K562 (cell line): ENCODE results near the gene TOMM22. TPM values are rescaled to one million over a fixed set of nuclear protein-coding genes. Genes with fewer than 3 reads are reported as not detected.

Experiments
- CBX8 ChIP-seq: fragments of 200-600 bp; sonication (generic); IDR thresholded peaks from 2 replicates; pipeline ENCODE4 v1.6.1; 2012; ENCODE audit warnings: borderline replicate concordance, mixed run types, low read depth, mild to moderate bottlenecking, moderate library complexity, mixed read lengths, low read length, control low read depth, inconsistent platforms; ENCODE audit not compliant: poor library complexity, severe bottlenecking; ENCODE audit errors: extremely low read depth
- FOXJ2 ChIP-seq: fragments of 200-800 bp; sonication (Bioruptor generic); IDR thresholded peaks from 2 replicates; pipeline ENCODE4 v1.6.1; 2016; ENCODE audit warnings: missing genetic modification characterization, missing compliant biosample characterization
- HNRNPLL ChIP-seq: fragments of 200-400 bp; formaldehyde crosslinking; IDR thresholded peaks from 2 replicates; pipeline ENCODE4 v1.6.1; 2017; ENCODE audit warnings: low read length, low read depth, mild to moderate bottlenecking; ENCODE audit not compliant: poor library complexity, severe bottlenecking
- NCOA6 ChIP-seq: fragments of 450-650 bp; IDR thresholded peaks from 2 replicates; pipeline ENCODE4 v1.6.1; 2017; ENCODE audit warnings: mild to moderate bottlenecking
- NR0B1 ChIP-seq: fragments of 450-650 bp; IDR thresholded peaks from one replicate; pipeline ENCODE4 v1.6.1; 2018; ENCODE audit warnings: mild to moderate bottlenecking, moderate library complexity; ENCODE audit not compliant: partially characterized antibody
- PCBP1 ChIP-seq: fragments of 200-400 bp; formaldehyde crosslinking; IDR thresholded peaks from 2 replicates; pipeline ENCODE4 v1.6.1; 2018; ENCODE audit warnings: mild to moderate bottlenecking, low read depth, low read length; ENCODE audit not compliant: poor library complexity, severe bottlenecking
- PRDM10 ChIP-seq: fragments of 450-650 bp; IDR thresholded peaks from 2 replicates; pipeline ENCODE4 v1.6.1; 2018; ENCODE audit not compliant: partially characterized antibody
- RBFOX2 ChIP-seq: fragments of 200-400 bp; formaldehyde crosslinking; IDR thresholded peaks from 2 replicates; pipeline ENCODE4 v1.6.1; 2017; ENCODE audit warnings: low read depth, mild to moderate bottlenecking, low read length, moderate library complexity
- RNF2 ChIP-seq: sonication (generic); IDR thresholded peaks from 2 replicates; pipeline ENCODE4 v1.6.1; 2016
- RNF219 ChIP-seq: fragments of 250-450 bp; sonication (Bioruptor Pico); IDR thresholded peaks from 2 replicates; pipeline ENCODE4 v1.5.0; 2022; ENCODE audit warnings: mild to moderate bottlenecking
- SETDB1 ChIP-seq: IDR thresholded peaks from one replicate; pipeline ENCODE4 v1.6.1; 2012; ENCODE audit warnings: low read length, control low read depth, inconsistent platforms
- SIN3B ChIP-seq: fragments of 450-650 bp; IDR thresholded peaks from 2 replicates; pipeline ENCODE4 v1.6.1; 2017; ENCODE audit warnings: low read depth, mild to moderate bottlenecking, moderate library complexity
- TGIF2 ChIP-seq: sonication (generic); formaldehyde crosslinking; IDR thresholded peaks from 2 replicates; pipeline ENCODE4 v1.8.1; 2022; ENCODE audit warnings: mild to moderate bottlenecking, missing genetic modification reagents, moderate library complexity
- ZBTB43 ChIP-seq: sonication (generic); formaldehyde crosslinking; IDR thresholded peaks from 2 replicates; pipeline ENCODE4 v1.8.0; 2023; ENCODE audit warnings: mild to moderate bottlenecking, missing genetic modification reagents
- ZMIZ1 ChIP-seq, 2 experiments: fragments of 150-350 bp in 1 of 2; IDR thresholded peaks; 2 replicates each; pipeline ENCODE4 v1.6.1; 2012 to 2016; ENCODE audit warnings: low read depth in 2 of 2, low read length in 2 of 2, mild to moderate bottlenecking in 1 of 2, moderate library complexity in 1 of 2
- ZNF274 ChIP-seq: IDR thresholded peaks from 2 replicates; pipeline ENCODE4 v1.6.1; 2011; ENCODE audit warnings: low read depth, mild to moderate bottlenecking, low read length, moderate library complexity, borderline replicate concordance
- polyA plus RNA-seq, 8 experiments: library from polyadenylated mRNA; depleted of rRNA in 4 of 8; stranded (reverse) in 5 of 8; unstranded in 3 of 8; fragments of >200 nt; fragmentation: Nextera tagmentation in 2 of 8; fragmentation: Illumina TruSeq in 1 of 8; extraction: Ambion mirVana in 2 of 8; extraction: Trizol in 1 of 8; gene quantifications; 2 replicates each; pipeline versions ENCODE4 v1.2.1 to v1.2.3, GENCODE V29; 2011 to 2014; ENCODE audit warnings: inconsistent platforms in 1 of 8, missing spikeins in 1 of 8
- total RNA-seq, 7 experiments: library from RNA; depleted of rRNA in 6 of 7; stranded (reverse); fragments of >200 nt in 6 of 7; fragmentation: Illumina TruSeq in 2 of 7; extraction: Trizol in 2 of 7; gene quantifications; 2 replicates each; pipeline versions ENCODE4 v1.2.1 to v1.2.3, GENCODE V29; 2011 to 2021; ENCODE audit warnings: low replicate concordance in 1 of 7

The TOMM22 gene
- total and polyA plus RNA-seq, 9 of the 15 experiments (the other 6 are each of a cell fraction or from before 2014, with no cell fraction given), result 25.8 to 108 (median 73.8) TPM

- TF ChIP-seq ZMIZ1 (IDR thresholded peaks at IDR 0.05; ENCODE audit: low read depth in 2 of 2, low read length in 2 of 2), result no peak
- TF ChIP-seq PRDM10, result no peak
- no peak for TF ChIP-seq FOXJ2 (tag)
- TF ChIP-seq RNF219 (CRISPR knock-in tag), result no peak
- no peak for TF ChIP-seq RNF2
- TF ChIP-seq NR0B1, result no peak
- no peak for TF ChIP-seq CBX8
- TF ChIP-seq SETDB1, result no peak
- TF ChIP-seq ZNF274, result no peak
- no peak for TF ChIP-seq TGIF2
- no peak for TF ChIP-seq ZBTB43 (CRISPR knock-in tag)
- no peak for TF ChIP-seq NCOA6
- no peak for TF ChIP-seq HNRNPLL
- no peak for TF ChIP-seq PCBP1
- no peak for TF ChIP-seq SIN3B
- TF ChIP-seq RBFOX2, result no peak
Observed at GRCh38 chr22:38638728-38639127, 43.0 kb upstream of the TOMM22 start (continued).
